ENCODE data around the gene CRYZL1.

The CRYZL1 gene

DNA sequence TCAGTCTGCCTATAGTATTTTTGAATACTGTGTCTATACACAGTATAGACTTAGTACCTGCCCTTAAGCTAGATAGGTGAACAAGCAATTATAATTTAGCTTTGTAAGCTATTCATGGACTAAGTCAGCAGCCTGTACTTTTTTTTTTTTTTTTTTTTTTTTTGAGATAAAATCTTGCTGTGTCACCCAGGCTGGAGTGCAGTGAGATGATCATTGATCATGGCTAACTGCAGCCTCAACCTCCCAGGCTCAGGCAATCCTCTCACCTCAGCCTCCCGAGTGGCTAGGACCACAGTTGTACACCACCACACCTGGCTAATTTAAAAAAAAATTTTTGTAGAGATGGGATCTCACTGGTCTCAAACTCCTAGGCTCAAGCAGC is 18.0 kb upstream of the CRYZL1 start:
- H3K4me3 ChIP-seq (ENCODE audit: low read depth, low read length) = no peak overlapping the region
- no peaks in the 10 kb centered on the region for H3K36me3 ChIP-seq
- no peak for DNase-seq
- no peaks in the 10 kb centered on the region for H3K9me3 ChIP-seq
- no peak for TF ChIP-seq CTCF (IDR thresholded peaks at IDR 0.05; ENCODE audit: low read depth, low read length)
- no peaks in the 10 kb centered on the region for H3K27me3 ChIP-seq
- H3K4me1 ChIP-seq = no peaks in the 10 kb centered on the region

- no peak overlapping the region for H3K4me3 ChIP-seq (ENCODE audit: low read depth, low read length)
- no peaks in the 10 kb centered on the region for H3K4me1 ChIP-seq
- no peak for TF ChIP-seq CTCF (IDR thresholded peaks at IDR 0.05; ENCODE audit: low read depth, low read length)
These were observed 17.5 kb upstream of the CRYZL1 start for GRCh38 chr21:33658919-33659567.

DNA sequence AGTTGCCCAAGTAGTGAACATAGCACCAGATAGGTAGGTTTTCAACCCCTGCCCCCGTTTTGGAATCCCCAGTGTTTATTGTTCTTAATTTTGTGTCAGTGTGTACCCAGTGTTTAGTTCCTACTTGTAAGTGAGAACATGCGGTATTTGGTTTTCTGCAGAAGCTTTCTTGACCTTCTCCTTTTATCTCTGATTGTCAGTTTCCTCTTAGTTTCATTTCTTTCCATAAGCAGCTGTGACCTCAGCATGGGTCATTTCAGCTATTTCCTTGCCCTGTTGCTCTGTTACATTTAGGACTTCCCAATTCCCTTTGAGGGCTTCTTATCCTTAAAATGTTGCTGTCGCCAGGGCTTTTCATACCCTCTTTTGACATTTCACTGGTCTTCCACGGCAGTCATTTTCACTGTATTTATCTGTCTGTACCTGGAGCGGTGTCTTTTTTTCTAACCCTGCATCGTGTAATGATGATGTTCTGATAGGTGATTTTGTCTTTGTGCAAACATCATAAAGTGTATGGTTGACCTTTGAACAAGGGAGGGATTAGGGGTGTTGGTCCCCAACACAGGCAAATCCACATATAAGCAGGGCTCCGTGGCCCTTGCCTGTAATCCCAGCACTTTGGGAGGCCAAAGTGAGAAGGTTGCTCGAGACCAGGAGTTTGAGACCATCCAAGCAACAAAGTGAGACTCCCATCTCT is 15.7 kb upstream of the CRYZL1 start:
- no peak overlapping the region for H3K4me3 ChIP-seq (ENCODE audit: low read depth, low read length)
- TF ChIP-seq CTCF (IDR thresholded peaks at IDR 0.05; ENCODE audit: low read depth, low read length) = no peak
- DNase-seq = no peak
- H3K4me1 ChIP-seq = no peaks in the 10 kb centered on the region
- H3K36me3 ChIP-seq = no peaks in the 10 kb centered on the region
- no peaks in the 10 kb centered on the region for H3K9me3 ChIP-seq
- H3K27me3 ChIP-seq = no peaks in the 10 kb centered on the region

More at GRCh38 chr21:33658919-33659567, 17.5 kb upstream of the CRYZL1 start:
- no peaks in the 10 kb centered on the region for H3K9me3 ChIP-seq
- no peaks in the 10 kb centered on the region for H3K36me3 ChIP-seq
- DNase-seq = no peak
- H3K27me3 ChIP-seq = no peaks in the 10 kb centered on the region

GRCh38 chr21:33655588-33656221 is 14.2 kb upstream of the CRYZL1 start:
- no peak for DNase-seq
- no peak overlapping the region for H3K4me3 ChIP-seq (ENCODE audit: low read depth, low read length)
- no peaks in the 10 kb centered on the region for H3K27me3 ChIP-seq
- H3K9me3 ChIP-seq = no peaks in the 10 kb centered on the region
- 0 out of 2 replicates have a peak, but pooled peaks cover 6% of the 10 kb centered on the region for H3K4me1 ChIP-seq
- no peaks in the 10 kb centered on the region for H3K36me3 ChIP-seq
- TF ChIP-seq CTCF (IDR thresholded peaks at IDR 0.05; ENCODE audit: low read depth, low read length) = no peak

DNA sequence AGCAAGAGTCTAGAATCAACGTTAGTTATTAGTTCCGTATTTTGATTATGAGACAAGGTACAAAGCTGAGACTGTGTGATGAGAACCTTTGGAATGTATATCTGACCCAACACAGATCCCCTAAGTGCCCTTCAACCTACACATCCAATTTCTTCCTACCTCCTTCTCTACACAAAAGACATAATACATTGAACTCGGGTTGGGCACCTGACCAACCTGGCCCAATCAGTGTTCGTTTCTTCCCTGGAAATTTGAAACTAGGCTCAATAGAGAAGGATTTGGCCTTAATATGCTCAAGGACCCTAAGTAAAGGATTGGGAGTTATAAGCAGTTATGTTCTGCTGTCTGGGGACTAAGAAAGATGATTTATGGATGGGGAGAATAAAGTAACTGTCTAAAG is 12.9 kb upstream of the CRYZL1 start:
- Histone ChIP-seq H3K4me3 (ENCODE audit: low read depth, low read length) (no peak overlapping the region), H3K4me1 (peaks cover 9% of the 10 kb centered on the region)
- TF ChIP-seq CTCF (IDR thresholded peaks at IDR 0.05; ENCODE audit: low read depth, low read length) = no peak

More for the DNA sequence above, 12.9 kb upstream of the CRYZL1 start:
- Histone ChIP-seq H3K27me3 (no peaks in the 10 kb centered on the region), H3K9me3 (no peaks in the 10 kb centered on the region), H3K36me3 (no peaks in the 10 kb centered on the region)
- no peak for DNase-seq

Measured in BE2C (cell line).